ENCODE results near the gene GAL3ST3. TPM values are rescaled to one million over a fixed set of nuclear protein-coding genes. Genes with fewer than 3 reads are reported as not detected.

The GAL3ST3 gene
- total and polyA plus RNA-seq, 12 donors = 0.07 to 4.6 (median 2.1) TPM

GRCh38 chr11:66020212-66020611 is 28.7 kb downstream of the GAL3ST3 start:
- no peak for TF ChIP-seq CTCF (IDR thresholded peaks at IDR 0.05)
- no peak for DNase-seq
- H3K9me3 ChIP-seq = no peaks in the 10 kb centered on the region
- ATAC-seq = no peak
- intact Hi-C loops (cut with DNase I) = no loop called here
- no peaks in the 10 kb centered on the region for H3K36me3 ChIP-seq
- H3K27ac ChIP-seq = no peak overlapping the region
- H3K27me3 ChIP-seq = peaks cover 0 to 9% (median 7%) of the 10 kb centered on the region in 7 donors
- H3K4me3 ChIP-seq = peak overlapping the region in 1 of 10 donors; percentile 18
- H3K4me1 ChIP-seq = peaks cover 5 to 26% (median 17%) of the 10 kb centered on the region in 9 donors
- WGBS, 2 donors = 74 to 75% methylated on average over 8 of the region's 8 CpGs

- no peak overlapping the region for H3K27ac ChIP-seq
- 76 to 90% methylated on average over 4 of the region's 4 CpGs for WGBS, 2 donors
Observed at GRCh38 chr11:66017321-66017720, 31.6 kb downstream of the GAL3ST3 start.

GRCh38 chr11:66016793-66017177 is 32.2 kb downstream of the GAL3ST3 start:
- intact Hi-C loops (cut with DNase I) = no loop called here

More at GRCh38 chr11:66017321-66017720, 31.6 kb downstream of the GAL3ST3 start:
- intact Hi-C loops (cut with DNase I) = no loop called here
- Histone ChIP-seq H3K27me3 (peaks cover under 1 to 16% (median 13%) of the 10 kb centered on the region in 7 donors), H3K4me3 (no peak overlapping the region), H3K9me3 (no peaks in the 10 kb centered on the region), H3K36me3 (no peaks in the 10 kb centered on the region), H3K4me1 (peaks cover 1 to 34% (median 15%) of the 10 kb centered on the region in 9 donors)
- no peak for TF ChIP-seq CTCF (IDR thresholded peaks at IDR 0.05)
- DNase-seq (no peak), ATAC-seq (no peak)

GRCh38 chr11:66015936-66016792 is 32.8 kb downstream of the GAL3ST3 start:
- no peaks in the 10 kb centered on the region for H3K9me3 ChIP-seq
- ATAC-seq (peak in 6 of 8 donors; percentile 7 to 36 (median 22)), DNase-seq (no peak)
- peaks cover 8 to 28% (median 23%) of the 10 kb centered on the region in 7 donors for H3K27me3 ChIP-seq
- no peak for TF ChIP-seq CTCF (IDR thresholded peaks at IDR 0.05)
- intact Hi-C loops (cut with DNase I) = no loop called here
- peak overlapping the region in 7 of 10 donors; percentile 26 to 65 (median 51) for H3K27ac ChIP-seq
- peaks cover 0 to 32% (median 18%) of the 10 kb centered on the region in 9 donors for H3K4me1 ChIP-seq
- 75 to 79% methylated on average over 18 of the region's 18 CpGs for WGBS, 2 donors
- no peak overlapping the region for H3K4me3 ChIP-seq
- H3K36me3 ChIP-seq = no peaks in the 10 kb centered on the region

More at GRCh38 chr11:66016793-66017177, 32.2 kb downstream of the GAL3ST3 start:
- Histone ChIP-seq H3K4me3 (no peak overlapping the region), H3K9me3 (no peaks in the 10 kb centered on the region), H3K27ac (no peak overlapping the region), H3K27me3 (peaks cover 6 to 22% (median 18%) of the 10 kb centered on the region in 7 donors), H3K4me1 (peaks cover 0 to 34% (median 15%) of the 10 kb centered on the region in 9 donors), H3K36me3 (no peaks in the 10 kb centered on the region)
- DNase-seq (no peak), ATAC-seq (no peak)
- TF ChIP-seq CTCF (IDR thresholded peaks at IDR 0.05) = no peak
- 85 to 87% methylated on average over 10 of the region's 10 CpGs for WGBS, 2 donors

Measured in heart right ventricle (tissue), 16 donors.